SH-SY5Y (cell line): ENCODE data around the gene STAB2.

ENCODE experiments used
- GATA2 ChIP-seq: IDR thresholded peaks from 2 replicates; pipeline ENCODE4 v1.6.1; 2011; ENCODE audit warnings: mild to moderate bottlenecking, low read depth, low read length
- GATA3 ChIP-seq: IDR thresholded peaks from 2 replicates; pipeline ENCODE4 v1.6.1; 2011; ENCODE audit warnings: low read depth, mild to moderate bottlenecking, low read length, moderate library complexity

GRCh38 chr12:103793046-103793445 lies 206.0 kb downstream of the STAB2 start:
- TF ChIP-seq GATA2: no peak
- TF ChIP-seq GATA3: no peak
